Fibroblast of pulmonary artery (primary cell): ENCODE measurements around the gene VASN.

ENCODE experiments used
- DNase-seq: peaks from one replicate; pipeline ENCODE4 v3.0.0-alpha.2; 2010; ENCODE audit warnings: low read depth
- H3K4me3 ChIP-seq: replicated peaks from 2 replicates; pipeline ENCODE4 v1.5.1; 2011; ENCODE audit warnings: low read depth, mild to moderate bottlenecking, control low read depth, low read length, moderate library complexity
- TF ChIP-seq, protein P1 (sequence below): IDR thresholded peaks from 2 replicates; pipeline ENCODE4 v1.5.1; 2011; ENCODE audit warnings: mild to moderate bottlenecking, control low read depth, low read length, inconsistent platforms; ENCODE audit errors: missing control alignments

Gene VASN

DNA sequence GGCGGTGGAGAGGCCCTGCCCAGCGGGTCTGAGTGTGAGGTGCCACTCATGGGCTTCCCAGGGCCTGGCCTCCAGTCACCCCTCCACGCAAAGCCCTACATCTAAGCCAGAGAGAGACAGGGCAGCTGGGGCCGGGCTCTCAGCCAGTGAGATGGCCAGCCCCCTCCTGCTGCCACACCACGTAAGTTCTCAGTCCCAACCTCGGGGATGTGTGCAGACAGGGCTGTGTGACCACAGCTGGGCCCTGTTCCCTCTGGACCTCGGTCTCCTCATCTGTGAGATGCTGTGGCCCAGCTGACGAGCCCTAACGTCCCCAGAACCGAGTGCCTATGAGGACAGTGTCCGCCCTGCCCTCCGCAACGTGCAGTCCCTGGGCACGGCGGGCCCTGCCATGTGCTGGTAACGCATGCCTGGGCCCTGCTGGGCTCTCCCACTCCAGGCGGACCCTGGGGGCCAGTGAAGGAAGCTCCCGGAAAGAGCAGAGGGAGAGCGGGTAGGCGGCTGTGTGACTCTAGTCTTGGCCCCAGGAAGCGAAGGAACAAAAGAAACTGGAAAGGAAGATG lies 11.2 kb downstream of the VASN start:
- no peak overlapping the region for H3K4me3 ChIP-seq
- DNase-seq, result no peak
- TF ChIP-seq, protein P1, sequence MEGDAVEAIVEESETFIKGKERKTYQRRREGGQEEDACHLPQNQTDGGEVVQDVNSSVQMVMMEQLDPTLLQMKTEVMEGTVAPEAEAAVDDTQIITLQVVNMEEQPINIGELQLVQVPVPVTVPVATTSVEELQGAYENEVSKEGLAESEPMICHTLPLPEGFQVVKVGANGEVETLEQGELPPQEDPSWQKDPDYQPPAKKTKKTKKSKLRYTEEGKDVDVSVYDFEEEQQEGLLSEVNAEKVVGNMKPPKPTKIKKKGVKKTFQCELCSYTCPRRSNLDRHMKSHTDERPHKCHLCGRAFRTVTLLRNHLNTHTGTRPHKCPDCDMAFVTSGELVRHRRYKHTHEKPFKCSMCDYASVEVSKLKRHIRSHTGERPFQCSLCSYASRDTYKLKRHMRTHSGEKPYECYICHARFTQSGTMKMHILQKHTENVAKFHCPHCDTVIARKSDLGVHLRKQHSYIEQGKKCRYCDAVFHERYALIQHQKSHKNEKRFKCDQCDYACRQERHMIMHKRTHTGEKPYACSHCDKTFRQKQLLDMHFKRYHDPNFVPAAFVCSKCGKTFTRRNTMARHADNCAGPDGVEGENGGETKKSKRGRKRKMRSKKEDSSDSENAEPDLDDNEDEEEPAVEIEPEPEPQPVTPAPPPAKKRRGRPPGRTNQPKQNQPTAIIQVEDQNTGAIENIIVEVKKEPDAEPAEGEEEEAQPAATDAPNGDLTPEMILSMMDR, result no peak

DNA sequence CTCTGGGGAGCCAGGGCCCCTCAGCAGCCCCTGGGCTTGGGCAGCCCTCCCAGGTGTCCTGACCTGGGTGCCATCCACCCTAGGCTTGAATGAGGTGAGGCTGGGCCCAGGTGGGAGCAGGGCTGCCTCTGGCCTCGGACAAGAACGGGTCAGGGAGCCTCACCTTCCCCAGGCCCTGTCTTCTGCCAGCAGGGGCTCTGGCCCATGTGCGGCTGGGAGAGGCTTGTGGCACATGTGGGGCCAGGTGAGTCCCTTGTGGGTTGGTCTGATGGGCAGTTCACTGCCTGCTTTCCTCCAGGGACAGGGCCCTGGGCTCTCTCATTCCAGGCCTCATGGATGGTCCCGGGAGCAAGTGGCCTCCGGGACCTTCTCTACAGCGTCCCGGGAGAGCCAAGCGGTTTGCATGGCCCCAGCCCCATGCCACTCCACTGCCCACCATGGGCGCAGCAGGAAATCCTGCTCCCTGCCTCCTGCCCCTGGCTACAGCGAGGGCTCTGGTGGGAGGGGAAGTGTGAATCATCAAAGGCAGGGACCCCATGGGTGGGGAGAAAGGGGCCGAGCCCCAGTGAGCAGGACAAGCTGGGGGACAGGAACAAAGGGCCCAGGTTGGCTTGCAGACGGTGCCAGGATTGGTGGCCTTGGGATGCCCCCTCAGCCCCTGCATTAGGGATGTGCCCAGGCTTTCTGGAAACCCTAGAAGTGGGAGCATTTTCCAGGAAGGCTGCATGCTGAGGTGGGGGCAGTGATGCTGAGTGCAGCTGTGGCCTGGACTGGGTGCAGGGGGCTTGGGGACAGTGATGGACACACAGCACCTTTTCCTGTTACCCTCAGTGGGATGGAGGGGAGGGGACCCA lies 12.2 kb downstream of the VASN start:
- no peak overlapping the region for H3K4me3 ChIP-seq
- no peak for DNase-seq
- TF ChIP-seq, protein P1, result no peak

DNA sequence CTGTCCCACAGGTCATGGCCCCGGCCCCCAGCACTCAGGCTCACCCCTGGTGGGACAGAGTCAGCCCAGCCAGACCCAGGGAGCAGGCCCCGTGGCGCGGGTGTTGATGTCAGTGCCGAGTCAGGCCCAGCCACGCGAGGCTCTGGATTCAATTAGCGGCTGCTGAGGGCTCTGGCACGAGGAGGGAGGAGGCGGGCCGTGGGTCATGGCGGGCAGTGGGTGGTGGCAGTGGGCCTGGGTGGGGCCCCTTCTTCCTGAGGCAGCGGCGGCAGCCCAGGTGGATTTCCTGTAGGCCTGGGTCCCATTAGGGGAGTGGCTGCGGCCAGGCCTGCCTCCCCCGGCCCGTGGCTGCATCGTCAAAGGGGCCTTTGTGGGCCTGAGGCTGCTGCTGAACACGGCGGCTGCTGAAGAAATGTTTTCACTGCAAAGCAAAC lies 12.9 kb downstream of the VASN start:
- TF ChIP-seq, protein P1, result no peak
- DNase-seq, result no peak
- no peak overlapping the region for H3K4me3 ChIP-seq

DNA sequence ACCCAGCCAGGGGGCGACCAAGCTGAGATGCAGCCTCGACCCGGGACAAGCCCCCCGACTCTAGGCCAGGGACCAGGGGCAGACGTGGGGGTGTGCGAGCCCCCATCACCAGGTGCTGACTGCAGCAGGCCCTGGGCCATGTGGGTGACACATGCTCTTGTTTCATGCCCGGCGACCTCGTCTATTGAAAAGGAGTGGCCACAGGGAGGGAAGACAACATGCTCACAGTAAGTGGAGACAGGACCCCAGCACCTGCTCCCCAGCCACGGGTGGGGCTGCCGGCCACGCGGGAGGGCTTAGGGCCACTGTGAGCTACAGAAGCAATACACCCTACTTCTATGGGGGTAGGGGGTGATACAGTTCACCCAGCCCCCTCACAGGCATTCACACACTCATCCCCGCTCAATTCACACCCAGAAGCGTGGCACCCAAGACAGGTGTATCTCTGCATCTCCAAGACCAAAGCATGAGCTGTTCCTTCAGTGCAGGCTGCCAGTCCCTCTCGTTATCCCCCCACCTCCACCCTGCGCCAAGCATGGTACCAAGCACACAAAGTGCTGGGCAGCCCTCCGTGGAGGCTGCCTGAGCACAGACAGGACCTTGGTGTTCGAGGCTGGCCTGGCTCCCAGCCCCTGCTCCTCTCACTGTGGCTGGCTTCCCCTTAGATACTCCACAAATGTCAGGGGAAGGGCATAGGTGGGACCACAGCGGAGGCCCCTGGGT lies 13.6 kb downstream of the VASN start:
- no peak for DNase-seq
- TF ChIP-seq, protein P1, result no peak
- H3K4me3 ChIP-seq, result no peak overlapping the region

DNA sequence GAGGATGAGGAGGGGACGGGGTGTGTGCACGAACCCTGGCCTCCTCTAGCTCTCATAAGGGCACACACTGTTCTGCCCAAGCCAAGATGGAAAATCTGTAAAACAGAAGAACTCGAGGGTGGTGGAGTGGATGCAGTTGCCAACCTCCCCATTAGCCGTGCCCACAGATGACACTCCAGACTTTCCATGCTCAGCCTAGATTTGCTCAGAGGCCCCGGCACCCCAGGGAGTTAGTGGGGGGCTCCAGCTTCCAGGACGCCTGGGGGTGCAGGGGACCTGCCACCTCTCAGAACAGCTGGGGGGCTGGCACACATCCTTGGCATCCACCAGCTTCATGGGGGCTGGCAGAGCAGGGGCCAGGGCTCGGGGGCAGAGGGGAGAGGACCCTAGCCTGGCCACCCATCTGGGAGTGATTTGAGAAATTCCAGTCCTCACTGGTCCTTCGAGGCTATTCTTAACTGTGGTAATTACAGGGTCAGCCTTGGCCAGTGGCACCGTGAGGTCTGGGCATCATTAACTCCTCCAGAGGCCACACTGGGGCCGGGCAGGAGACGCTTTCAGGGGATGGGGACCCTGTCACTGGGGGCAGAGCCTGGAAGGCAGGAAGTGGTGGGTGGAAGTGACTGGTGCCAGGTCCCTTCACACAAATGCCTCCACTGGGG lies 14.3 kb downstream of the VASN start:
- TF ChIP-seq, protein P1, result no peak
- no peak for DNase-seq
- no peak overlapping the region for H3K4me3 ChIP-seq

DNA sequence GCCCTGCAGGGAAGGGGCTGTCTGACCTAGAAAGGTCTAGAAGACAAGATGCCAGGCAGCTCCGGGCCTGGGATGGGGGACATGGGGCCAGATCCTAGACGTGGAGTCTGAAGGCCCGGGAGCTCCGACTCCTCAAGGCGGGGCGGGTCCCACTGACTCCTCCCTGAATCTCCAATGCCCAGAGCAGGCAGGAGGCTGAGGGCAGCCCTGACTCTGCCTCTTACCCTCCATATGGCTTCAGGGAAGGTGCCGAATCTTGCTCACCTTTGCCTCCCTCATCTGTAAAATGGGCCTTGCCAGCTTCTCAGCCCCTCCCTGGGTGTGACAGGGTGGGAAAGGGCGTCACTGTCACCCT lies 14.8 kb downstream of the VASN start:
- H3K4me3 ChIP-seq, result no peak overlapping the region
- TF ChIP-seq, protein P1, result no peak
- no peak for DNase-seq
